GM12892 (cell line): ENCODE data around the gene PPFIA4.

ENCODE experiments used
- POLR2A ChIP-seq: IDR thresholded peaks from 2 replicates; pipeline ENCODE4 v1.6.1; 2011; ENCODE audit warnings: low read depth, low read length, control low read depth
- POLR2AphosphoS5 ChIP-seq: IDR thresholded peaks from 2 replicates; pipeline ENCODE4 v1.6.1; 2011; ENCODE audit warnings: low read depth, low read length, control low read depth
- TAF1 ChIP-seq: IDR thresholded peaks from 2 replicates; pipeline ENCODE4 v1.6.1; 2011; ENCODE audit warnings: low read depth, mild to moderate bottlenecking, control low read depth, low read length, borderline replicate concordance

- no peak for TF ChIP-seq TAF1
- TF ChIP-seq POLR2AphosphoS5 = no peak
- no peak for TF ChIP-seq POLR2A
Observed at GRCh38 chr1:203056012-203056411, 29.7 kb downstream of the PPFIA4 start.
